GM12873 (cell line): Measurements from ENCODE around the gene SERPINA9.

Experiments used
- TF ChIP-seq, protein P1 (sequence below): IDR thresholded peaks from 2 replicates; pipeline ENCODE4 v1.5.1; 2012; ENCODE audit warnings: low read depth, mild to moderate bottlenecking, moderate library complexity, low read length, control low read depth; ENCODE audit not compliant: insufficient read depth; ENCODE audit errors: missing control alignments

SERPINA9 gene

DNA sequence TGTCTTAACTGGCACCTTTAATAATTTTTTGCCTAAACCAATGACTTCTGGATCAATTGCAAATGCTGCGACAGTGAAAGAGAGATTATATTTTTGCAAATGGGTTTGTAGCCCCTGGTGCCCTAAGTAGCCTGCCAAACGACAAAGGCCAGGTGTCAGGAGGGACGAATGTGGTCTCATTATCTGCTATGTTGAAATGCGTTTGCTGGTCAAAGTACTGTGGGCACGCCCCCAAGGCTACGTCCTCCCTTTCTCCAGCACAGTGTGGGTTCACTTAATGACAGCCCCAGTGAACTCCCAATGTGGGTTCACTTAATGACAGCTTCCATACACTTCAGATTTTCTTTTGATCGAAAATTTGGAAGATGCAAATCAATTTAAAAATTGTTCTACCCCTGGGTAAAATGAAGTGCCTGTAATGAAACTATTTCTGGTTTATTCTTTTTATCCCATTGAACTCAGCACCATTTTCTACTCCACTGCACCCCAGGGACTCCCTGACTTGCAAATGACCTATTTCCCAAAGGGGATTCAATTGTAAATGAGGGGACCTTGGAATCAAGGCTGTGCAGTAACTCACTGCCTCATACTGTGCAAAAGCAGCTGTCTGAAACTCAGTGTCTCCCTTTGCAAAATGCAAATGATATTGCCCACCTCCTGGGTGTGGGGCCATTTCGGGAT lies 24.8 kb downstream of the SERPINA9 start:
- TF ChIP-seq, protein P1, sequence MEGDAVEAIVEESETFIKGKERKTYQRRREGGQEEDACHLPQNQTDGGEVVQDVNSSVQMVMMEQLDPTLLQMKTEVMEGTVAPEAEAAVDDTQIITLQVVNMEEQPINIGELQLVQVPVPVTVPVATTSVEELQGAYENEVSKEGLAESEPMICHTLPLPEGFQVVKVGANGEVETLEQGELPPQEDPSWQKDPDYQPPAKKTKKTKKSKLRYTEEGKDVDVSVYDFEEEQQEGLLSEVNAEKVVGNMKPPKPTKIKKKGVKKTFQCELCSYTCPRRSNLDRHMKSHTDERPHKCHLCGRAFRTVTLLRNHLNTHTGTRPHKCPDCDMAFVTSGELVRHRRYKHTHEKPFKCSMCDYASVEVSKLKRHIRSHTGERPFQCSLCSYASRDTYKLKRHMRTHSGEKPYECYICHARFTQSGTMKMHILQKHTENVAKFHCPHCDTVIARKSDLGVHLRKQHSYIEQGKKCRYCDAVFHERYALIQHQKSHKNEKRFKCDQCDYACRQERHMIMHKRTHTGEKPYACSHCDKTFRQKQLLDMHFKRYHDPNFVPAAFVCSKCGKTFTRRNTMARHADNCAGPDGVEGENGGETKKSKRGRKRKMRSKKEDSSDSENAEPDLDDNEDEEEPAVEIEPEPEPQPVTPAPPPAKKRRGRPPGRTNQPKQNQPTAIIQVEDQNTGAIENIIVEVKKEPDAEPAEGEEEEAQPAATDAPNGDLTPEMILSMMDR, result no peak

DNA sequence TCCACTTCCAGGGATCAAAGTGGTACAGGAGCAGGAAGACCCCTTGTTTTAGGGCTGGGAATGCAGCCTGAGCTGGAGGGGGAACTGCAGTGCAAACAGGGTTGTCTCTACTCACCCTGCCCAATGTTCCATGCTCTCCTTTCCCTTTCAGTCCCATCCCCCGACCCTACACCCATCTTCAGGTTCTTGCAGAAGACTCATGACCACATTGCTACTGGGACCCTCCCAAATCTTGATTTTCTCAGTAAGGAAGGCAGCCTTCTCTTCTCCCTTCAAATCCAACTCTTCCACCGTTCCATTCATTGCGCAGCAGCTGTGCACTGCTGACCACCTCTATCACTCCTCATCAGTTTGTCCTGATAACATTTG lies 25.3 kb downstream of the SERPINA9 start:
- TF ChIP-seq, protein P1, result no peak

DNA sequence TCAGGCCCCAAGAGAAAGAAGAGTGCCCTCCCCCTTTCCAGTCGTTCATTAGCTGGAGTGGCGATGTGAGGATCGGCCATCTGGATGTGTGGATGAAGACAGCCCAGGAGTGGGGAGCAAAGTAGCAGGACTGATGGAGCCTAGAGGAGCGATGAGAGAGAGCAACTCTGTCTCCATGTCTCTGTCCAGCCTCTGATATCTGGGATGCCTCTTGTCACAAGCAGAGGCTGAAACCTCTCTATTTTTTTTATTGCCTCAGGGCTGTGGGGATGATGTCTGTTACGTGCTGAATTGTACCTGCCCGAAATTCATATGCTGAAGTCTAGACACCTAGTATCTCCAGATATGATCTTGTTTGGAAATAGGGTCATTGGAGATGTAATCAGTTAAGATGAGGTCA lies 26.1 kb downstream of the SERPINA9 start:
- TF ChIP-seq, protein P1, result no peak

DNA sequence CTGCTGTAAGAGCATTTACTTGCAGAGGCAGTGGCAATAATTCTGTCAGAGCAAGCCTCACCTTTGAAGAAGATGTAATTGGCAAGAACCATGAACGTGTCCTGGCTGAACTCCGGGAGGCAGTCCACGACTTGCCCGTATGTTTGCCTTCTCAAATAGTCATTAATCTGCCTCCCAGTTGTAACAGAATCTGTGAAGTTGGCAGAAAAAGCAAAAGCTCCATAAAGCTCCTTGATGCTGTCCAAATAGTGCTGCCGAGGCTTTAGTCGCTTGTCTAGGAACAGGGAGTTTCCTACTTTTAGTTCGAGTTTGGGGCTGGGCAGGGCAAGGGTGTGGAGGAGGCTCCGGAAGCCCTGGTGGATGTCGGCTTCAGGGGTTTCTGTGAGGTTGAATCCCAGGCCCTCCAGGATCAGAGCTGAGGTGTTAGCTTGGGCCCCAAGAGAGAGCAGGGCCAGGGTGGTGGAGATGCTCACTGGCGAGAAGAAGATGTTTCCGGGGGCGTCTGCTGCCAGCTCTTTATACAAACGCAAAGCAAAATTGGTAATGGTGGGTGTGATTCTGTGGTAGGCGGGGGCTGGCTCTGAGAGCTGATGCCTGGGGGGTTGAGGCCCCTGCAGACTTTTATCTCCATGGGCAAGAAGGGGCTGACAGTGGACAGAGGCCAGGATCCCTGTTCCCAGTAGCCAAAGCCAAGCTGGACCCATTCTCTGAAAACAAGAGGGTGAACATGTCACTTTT lies 27.8 kb downstream of the SERPINA9 start:
- TF ChIP-seq, protein P1, result no peak

DNA sequence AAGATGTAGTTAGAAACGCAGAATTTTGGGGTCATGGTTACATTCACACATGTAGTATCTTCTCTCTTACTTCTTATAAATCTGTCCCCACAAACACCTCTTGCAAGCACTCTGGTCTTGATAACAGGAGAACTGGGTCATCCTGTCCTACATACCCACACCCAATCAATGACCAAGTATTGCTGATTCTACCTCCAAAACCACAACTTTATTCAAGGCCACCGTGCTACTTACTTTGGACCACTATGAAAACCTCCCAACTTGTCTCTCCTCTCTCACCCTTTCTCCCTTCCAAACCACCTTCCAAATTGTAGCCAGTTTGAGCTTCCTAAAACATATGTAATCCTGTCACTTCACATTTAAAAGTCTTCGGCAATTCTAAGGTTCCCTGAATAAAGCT lies 28.8 kb downstream of the SERPINA9 start:
- TF ChIP-seq, protein P1, result no peak

DNA sequence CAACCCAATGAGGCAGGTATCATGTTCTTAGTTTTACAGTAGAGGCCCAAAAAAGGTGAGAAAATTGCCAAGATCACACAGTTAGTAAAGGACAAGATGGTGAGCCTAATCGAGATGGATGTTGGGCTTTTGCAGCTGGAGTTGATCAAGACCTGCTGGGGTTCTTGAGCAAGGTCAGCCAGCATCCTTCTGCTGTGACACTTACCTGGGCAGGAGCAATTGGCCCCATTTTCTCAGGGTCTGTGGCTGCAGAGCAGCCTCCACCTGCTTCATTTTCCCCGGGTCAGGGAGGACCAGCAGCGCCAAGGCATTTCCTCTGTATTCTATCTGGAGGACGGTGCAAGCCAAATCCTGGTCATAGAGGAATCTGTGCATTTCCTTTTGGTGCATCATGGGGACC lies 29.9 kb downstream of the SERPINA9 start:
- TF ChIP-seq, protein P1, result no peak

DNA sequence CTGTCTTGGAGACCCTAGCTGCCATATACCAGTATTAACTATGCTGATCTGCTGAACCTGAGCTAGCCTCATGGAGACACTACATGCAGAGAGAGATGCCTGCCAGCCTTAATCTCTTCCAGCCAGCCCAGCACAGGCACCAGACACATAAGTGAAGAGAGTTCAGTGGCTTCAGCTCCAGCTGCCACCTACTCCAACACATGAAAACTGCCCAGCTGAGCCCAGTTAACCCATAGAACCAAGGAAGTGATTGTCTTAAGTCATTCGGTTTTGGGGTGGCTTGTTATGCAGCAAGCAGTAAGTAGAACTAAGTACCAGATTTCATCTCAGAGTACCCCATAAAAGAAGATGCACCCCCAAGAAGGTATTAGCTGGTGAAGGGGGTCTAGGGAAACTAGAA lies 31.0 kb downstream of the SERPINA9 start:
- TF ChIP-seq, protein P1, result no peak
